ENCODE measurements around the gene ACAT1. TPM values are rescaled to one million over a fixed set of nuclear protein-coding genes. Genes with fewer than 3 reads are reported as not detected.

The ACAT1 gene
- total RNA-seq, 1 donor from 2014 or later = 42.1 TPM

DNA sequence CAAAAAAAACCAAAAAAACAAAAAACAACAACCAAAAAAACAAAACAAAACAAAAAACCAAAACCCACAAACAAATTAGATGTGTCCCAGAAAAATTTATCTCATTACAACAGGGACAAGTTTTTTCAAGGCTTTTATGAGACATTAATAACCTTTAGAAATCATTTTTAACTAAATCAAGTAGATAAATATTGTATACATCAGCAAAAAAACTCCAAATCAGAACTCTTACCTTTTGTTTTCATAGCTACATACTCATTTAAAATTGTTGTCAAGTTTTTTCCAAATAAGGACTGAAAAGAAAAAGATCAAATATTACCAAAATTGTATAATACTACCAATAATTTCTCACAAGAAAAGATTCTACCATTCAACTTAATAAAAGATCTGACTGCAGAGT, 72.4 kb downstream of the ACAT1 start:
- no peak for FAIRE-seq
- peaks cover 2% of the 10 kb centered on the region for H3K36me3 ChIP-seq (ENCODE audit: control insufficient read depth, insufficient read depth, low read length)
- TF ChIP-seq, protein P1, sequence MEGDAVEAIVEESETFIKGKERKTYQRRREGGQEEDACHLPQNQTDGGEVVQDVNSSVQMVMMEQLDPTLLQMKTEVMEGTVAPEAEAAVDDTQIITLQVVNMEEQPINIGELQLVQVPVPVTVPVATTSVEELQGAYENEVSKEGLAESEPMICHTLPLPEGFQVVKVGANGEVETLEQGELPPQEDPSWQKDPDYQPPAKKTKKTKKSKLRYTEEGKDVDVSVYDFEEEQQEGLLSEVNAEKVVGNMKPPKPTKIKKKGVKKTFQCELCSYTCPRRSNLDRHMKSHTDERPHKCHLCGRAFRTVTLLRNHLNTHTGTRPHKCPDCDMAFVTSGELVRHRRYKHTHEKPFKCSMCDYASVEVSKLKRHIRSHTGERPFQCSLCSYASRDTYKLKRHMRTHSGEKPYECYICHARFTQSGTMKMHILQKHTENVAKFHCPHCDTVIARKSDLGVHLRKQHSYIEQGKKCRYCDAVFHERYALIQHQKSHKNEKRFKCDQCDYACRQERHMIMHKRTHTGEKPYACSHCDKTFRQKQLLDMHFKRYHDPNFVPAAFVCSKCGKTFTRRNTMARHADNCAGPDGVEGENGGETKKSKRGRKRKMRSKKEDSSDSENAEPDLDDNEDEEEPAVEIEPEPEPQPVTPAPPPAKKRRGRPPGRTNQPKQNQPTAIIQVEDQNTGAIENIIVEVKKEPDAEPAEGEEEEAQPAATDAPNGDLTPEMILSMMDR (IDR thresholded peaks at IDR 0.05; ENCODE audit: insufficient read depth, low read length, severe bottlenecking) = no peak
- H3K4me3 ChIP-seq (ENCODE audit: low read depth, low read length) = no peak overlapping the region
- DNase-seq (ENCODE audit: low read depth) = no peak
- H3K27me3 ChIP-seq (ENCODE audit: control insufficient read depth, insufficient read depth, low read length) = no peaks in the 10 kb centered on the region

DNA sequence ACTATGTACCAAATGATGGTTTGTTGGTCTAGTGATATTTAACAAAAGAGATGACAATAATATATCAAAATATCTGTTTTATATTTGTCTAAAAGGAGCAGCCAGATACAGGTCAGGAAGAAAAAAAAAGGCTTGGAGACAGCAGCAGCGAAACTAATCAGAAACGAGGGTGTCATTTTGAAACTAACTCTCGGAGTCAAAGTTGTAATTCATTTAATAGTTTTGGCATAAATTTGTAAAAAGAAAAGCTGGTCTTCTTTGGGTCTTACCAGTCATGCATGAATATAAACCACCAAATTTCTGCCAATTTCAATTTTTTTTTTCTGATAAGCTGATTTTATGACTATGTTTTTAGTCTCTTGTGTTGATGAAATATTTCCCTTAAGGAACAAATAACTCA, 75.5 kb downstream of the ACAT1 start:
- no peaks in the 10 kb centered on the region for H3K36me3 ChIP-seq (ENCODE audit: control insufficient read depth, insufficient read depth, low read length)
- TF ChIP-seq, protein P1 (IDR thresholded peaks at IDR 0.05; ENCODE audit: insufficient read depth, low read length, severe bottlenecking) = no peak
- FAIRE-seq (no peak), DNase-seq (ENCODE audit: low read depth) (no peak)
- no peaks in the 10 kb centered on the region for H3K27me3 ChIP-seq (ENCODE audit: control insufficient read depth, insufficient read depth, low read length)
- no peak overlapping the region for H3K4me3 ChIP-seq (ENCODE audit: low read depth, low read length)

Other genes starting within 250 kb of the ACAT1 start
- not detected in 2 replicates for gene RAB39A, start 193.1 kb upstream of the ACAT1 start, total RNA-seq
- 28.7 and 36.1 TPM in 2 replicates for gene CUL5, start 112.7 kb upstream of the ACAT1 start, total RNA-seq
- 5.5 and 5.8 TPM in 2 replicates for gene NPAT, start 101.1 kb downstream of the ACAT1 start, total RNA-seq
- gene ATM, start 101.5 kb downstream of the ACAT1 start, total RNA-seq = 37.8 and 39.8 TPM in 2 replicates

Data from bronchial epithelial cell (primary cell).